Brain microvascular endothelial cell (primary cell): ENCODE measurements around the gene HOOK2.
"Not testable (repeated sequence)": the region's sequence is repeated elsewhere in the genome, so short reads cannot be mapped to it uniquely, and the experiment has no call there.

ENCODE experiments used
- DNase-seq: peaks from one replicate; pipeline ENCODE4 v3.0.0-alpha.2; 2020
- H3K27ac ChIP-seq: fragments of 250-450 bp; sonication (Bioruptor Pico); 2 replicates; pipeline ENCODE4 v1.5.1; 2020; ENCODE audit warnings: mild to moderate bottlenecking, moderate library complexity
- H3K27me3 ChIP-seq: fragments of 250-450 bp; sonication (Bioruptor Pico); replicated peaks from 2 replicates; pipeline ENCODE4 v1.5.1; 2020; ENCODE audit warnings: mild to moderate bottlenecking
- H3K36me3 ChIP-seq: fragments of 250-450 bp; sonication (Bioruptor Pico); replicated peaks from 2 replicates; pipeline ENCODE4 v1.5.1; 2020; ENCODE audit warnings: mild to moderate bottlenecking
- H3K4me3 ChIP-seq: 2 replicates; pipeline ENCODE4 v1.5.1; 2011; ENCODE audit warnings: low read depth, mild to moderate bottlenecking, control low read depth, low read length, moderate library complexity
- CTCF ChIP-seq: IDR thresholded peaks from 2 replicates; pipeline ENCODE4 v1.5.1; 2011; ENCODE audit warnings: low read depth, mild to moderate bottlenecking, moderate library complexity, low read length, control low read depth, inconsistent platforms; ENCODE audit errors: missing control alignments
- in situ Hi-C: cut with HindIII; loops from 2 replicates; pipeline ENCODE4 v1.10.0; 2017; ENCODE audit warnings: low sequenced_read_pairs, low pct_ligation_motif_present

The HOOK2 gene

DNA sequence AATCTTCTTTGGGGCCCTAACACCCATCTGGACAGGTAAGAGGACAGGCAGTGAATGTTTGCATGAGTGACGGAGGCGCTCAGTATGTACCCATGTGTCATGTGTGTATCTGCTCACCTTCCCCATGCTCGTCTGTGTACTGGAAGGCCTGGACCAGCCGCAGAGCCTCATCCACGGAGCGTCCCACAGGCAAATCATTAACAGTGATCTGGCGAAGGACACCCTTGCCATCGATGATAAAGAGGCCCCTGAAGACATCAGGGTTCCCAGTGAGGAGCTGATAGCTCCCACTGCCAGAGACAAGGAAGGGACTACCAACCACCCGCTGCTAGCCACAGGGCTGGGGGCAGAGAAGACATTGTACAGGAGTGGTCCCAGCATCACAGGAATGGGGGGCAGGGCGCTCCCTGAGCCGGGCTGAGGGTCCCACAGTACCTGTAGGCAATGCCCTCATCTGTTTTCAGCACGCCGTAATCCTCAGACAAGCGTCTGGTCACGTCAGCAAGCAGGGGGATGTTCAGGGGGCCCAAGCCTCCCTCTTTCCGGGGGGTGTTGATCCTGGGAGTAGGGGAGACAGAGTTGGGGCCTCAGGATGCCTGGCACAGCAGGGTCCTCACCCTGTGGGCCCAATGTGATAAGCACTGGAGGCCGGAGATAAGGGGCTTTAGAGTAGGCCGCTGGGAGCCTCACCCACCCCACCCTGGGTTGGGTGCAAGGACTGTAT, 24.6 kb upstream of the HOOK2 start:
- in situ Hi-C loops: no loop called here
- Histone ChIP-seq H3K27me3 (no peaks in the 10 kb centered on the region), H3K27ac (no peak overlapping the region), H3K4me3 (no peak overlapping the region), H3K36me3 (peaks cover 15% of the 10 kb centered on the region)
- no peak for DNase-seq
- no peak for TF ChIP-seq CTCF

DNA sequence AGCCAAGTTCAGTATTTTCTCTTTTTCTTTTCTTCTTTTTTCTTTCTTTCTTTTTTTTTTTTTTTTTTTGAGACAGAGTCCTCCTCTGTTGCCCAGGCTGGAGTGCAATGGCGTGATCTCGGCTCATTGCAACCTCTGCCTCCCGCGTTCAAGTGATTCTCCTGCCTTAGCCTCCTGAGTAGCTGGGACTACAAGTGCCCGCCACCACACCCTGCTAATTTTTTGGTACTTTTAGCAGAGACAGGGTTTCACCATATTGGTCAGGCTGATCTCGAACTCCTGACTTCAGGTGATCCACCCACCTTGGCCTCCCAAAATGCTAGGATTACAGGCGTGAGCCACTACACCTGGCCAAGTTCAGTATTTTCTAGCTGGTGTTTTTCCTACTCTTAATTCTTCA, 22.3 kb upstream of the HOOK2 start:
- H3K27ac ChIP-seq, in situ Hi-C loops, H3K27me3 ChIP-seq, DNase-seq, H3K4me3 ChIP-seq: not testable (repeated sequence)
- H3K36me3 ChIP-seq: peaks cover 17% of the 10 kb centered on the region

GRCh38 chr19:12797141-12797587, 21.8 kb upstream of the HOOK2 start:
- Histone ChIP-seq H3K27me3 (no peaks in the 10 kb centered on the region), H3K36me3 (peaks cover 18% of the 10 kb centered on the region), H3K27ac (no peak overlapping the region), H3K4me3 (no peak overlapping the region)
- DNase-seq: no peak
- no peak for TF ChIP-seq CTCF
- in situ Hi-C loops: no loop called here

DNA sequence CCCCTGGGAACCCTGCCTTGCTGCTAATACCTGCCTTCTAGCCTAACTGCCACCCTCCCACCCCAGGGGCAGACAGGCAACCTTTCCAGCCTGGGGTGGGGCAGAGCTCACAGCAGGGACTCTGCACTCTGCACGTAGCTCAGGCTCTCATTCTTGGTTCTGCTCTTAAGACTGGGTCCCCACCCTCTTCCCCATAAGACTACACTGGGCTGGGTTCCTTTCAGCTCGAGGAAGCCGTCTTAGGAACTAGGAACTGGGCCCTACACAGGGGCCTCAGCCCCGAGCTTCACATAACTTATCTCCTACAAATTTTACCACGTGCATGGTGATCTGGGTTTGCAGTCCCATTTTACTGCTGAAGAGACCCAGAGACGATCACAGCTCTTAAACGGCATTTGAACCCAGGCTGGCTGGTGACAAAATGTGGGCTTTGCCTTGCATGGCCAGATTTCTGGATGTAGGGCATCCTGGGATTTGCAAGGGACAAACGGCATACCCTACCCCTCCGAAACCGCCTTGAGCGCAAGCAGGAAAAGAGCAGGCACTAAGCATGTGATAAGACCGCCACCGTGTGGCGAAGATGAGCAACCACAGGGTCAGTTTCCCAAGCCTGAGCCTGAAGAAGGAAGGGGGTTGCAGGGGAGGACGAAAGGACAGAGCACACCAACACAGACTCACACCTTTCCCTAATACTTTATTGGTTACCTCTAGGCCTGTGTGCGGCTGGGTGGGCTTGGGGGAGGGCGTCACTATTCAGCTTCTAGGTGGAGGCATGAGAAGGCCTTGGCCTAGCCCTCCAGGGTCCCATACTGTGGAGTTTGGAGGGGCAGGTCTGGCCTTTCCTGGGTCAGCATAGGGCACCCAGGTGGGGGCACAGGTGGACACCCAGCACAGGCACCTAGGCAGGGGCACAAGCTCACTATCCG, 21.1 kb upstream of the HOOK2 start:
- in situ Hi-C loops: no loop called here

GRCh38 chr19:12794971-12795381, 19.6 kb upstream of the HOOK2 start:
- no peak for TF ChIP-seq CTCF
- Histone ChIP-seq H3K27me3 (no peaks in the 10 kb centered on the region), H3K27ac (no peak overlapping the region), H3K36me3 (peaks cover 13% of the 10 kb centered on the region), H3K4me3 (no peak overlapping the region)
- in situ Hi-C loops: no loop called here
- DNase-seq: no peak

More for the DNA sequence above, 21.1 kb upstream of the HOOK2 start:
- Histone ChIP-seq H3K4me3 (no peak overlapping the region), H3K27ac (no peak overlapping the region), H3K36me3 (peaks cover 18% of the 10 kb centered on the region), H3K27me3 (no peaks in the 10 kb centered on the region)
- TF ChIP-seq CTCF: peak; percentile 94
- peak; percentile 58 for DNase-seq

DNA sequence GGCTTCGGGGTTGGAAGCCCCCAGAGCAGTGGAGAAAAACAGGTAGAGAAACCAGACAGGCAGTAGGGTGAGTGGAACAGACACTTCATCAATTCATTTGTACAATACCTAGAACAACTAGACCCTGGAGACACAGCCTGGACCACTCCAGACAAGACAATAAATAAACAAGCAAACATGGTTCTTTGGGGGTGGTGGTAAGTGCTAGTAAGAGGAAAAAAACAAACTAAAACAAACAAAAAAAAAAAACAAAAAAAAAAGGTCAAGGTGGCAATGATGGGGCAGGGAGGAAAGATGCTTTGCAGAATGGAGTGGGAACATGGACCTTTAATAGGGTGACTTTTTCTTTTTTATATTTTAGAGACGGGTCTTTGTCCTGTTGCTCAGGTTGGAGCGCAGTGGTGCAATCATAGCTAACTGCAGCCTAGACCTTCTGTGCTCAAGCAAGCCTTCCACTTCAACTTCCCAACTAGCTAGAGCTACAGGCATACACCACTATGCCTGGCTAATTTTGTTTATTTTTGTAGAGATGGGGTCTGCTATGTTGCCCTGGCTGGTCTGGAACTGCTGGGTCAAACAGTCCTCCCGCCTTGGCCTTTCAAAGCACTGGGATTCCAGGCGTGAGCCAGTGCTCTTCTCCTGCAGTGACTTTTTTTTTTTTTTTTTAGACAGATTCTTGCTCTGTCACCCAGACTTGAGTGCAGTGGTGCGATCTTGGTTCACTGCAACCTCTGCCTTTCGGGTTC, 19.0 kb upstream of the HOOK2 start:
- in situ Hi-C loops: no loop called here
- Histone ChIP-seq H3K36me3 (peaks cover 8% of the 10 kb centered on the region), H3K4me3 (peak overlapping the region; percentile 98), H3K27me3 (no peaks in the 10 kb centered on the region), H3K27ac (peak overlapping the region; percentile 89)
- no peak for TF ChIP-seq CTCF
- DNase-seq: no peak
